LHCN-M2 (cell line): ENCODE results near the gene GPR176. TPM values are rescaled to one million over a fixed set of nuclear protein-coding genes. Genes with fewer than 3 reads are reported as not detected.
A peak's percentile ranks its signal among the peaks of the same experiment; 100 is the strongest.

ENCODE experiments used
- DNase-seq: peaks from one replicate; pipeline ENCODE4 v3.0.0-alpha.2; 2012; ENCODE audit warnings: low read depth
- total RNA-seq: library from RNA; depleted of rRNA; stranded (reverse); fragments of >200 nt; gene quantifications from 2 replicates; pipeline ENCODE4 v1.2.3, GENCODE V29; 2014; rRNA removed

The GPR176 gene
- total RNA-seq, 1 experiment from 2014 or later, result 53.3 TPM

GRCh38 chr15:39784125-39784524 lies 135.9 kb downstream of the GPR176 start:
- peak; percentile 42 for DNase-seq

- DNase-seq, result no peak
These were observed 136.7 kb downstream of the GPR176 start for GRCh38 chr15:39783244-39783820.

- DNase-seq, result peak; percentile 96
These were observed 137.5 kb downstream of the GPR176 start, which contains the start of gene FSIP1 for GRCh38 chr15:39782441-39783138. TSS of gene FSIP1 (minus strand) at chr15:39782841. CDS start at chr15:39776524, 6,317 bp downstream.

- no peak for DNase-seq
These were observed 138.1 kb downstream of the GPR176 start for GRCh38 chr15:39781967-39782302.

GRCh38 chr15:39781147-39781966 lies 138.7 kb downstream of the GPR176 start:
- DNase-seq, result no peak

- DNase-seq, result no peak
These were observed 142.0 kb downstream of the GPR176 start for GRCh38 chr15:39778021-39778420.

GRCh38 chr15:39777496-39777895 lies 142.6 kb downstream of the GPR176 start:
- DNase-seq, result no peak

GRCh38 chr15:39776068-39776467 lies 144.0 kb downstream of the GPR176 start:
- DNase-seq, result no peak

- DNase-seq, result no peak
These were observed 145.3 kb downstream of the GPR176 start for GRCh38 chr15:39774688-39775267.

- peak; percentile 87 for DNase-seq
These were observed 149.0 kb downstream of the GPR176 start for GRCh38 chr15:39770748-39771689.

- no peak for DNase-seq
These were observed 152.1 kb downstream of the GPR176 start for GRCh38 chr15:39767921-39768320.

GRCh38 chr15:39761006-39761405 lies 159.1 kb downstream of the GPR176 start:
- DNase-seq, result no peak

GRCh38 chr15:39756806-39757522 lies 163.1 kb downstream of the GPR176 start:
- peak; percentile 60 for DNase-seq

- DNase-seq, result no peak
These were observed 167.1 kb downstream of the GPR176 start for GRCh38 chr15:39752991-39753390.

GRCh38 chr15:39752246-39752645 lies 167.8 kb downstream of the GPR176 start:
- no peak for DNase-seq

Other genes starting within 250 kb of the GPR176 start
- 0.38 and 1.1 TPM in 2 replicates for gene FSIP1, start 137.4 kb downstream of the GPR176 start, total RNA-seq
- gene EIF2AK4, start 13.8 kb upstream of the GPR176 start, total RNA-seq, result 83.7 and 94.0 TPM in 2 replicates
- 215 and 238 TPM in 2 replicates for gene SRP14, start 118.9 kb upstream of the GPR176 start, total RNA-seq
- gene BMF, start 188.6 kb upstream of the GPR176 start, total RNA-seq, result 3.3 and 8.7 TPM in 2 replicates
- 63.2 and 72.7 TPM in 2 replicates for gene BUB1B, start 240.8 kb upstream of the GPR176 start, total RNA-seq